NCI-H2227 treated with DMSO at 0.1 percent for 48 hours (cell line): ENCODE measurements around the gene MYBBP1A.

Experiments used
- DNase-seq: peaks from one replicate; lab custom pipeline; 2025; lab: John Stamatoyannopoulos, UW

MYBBP1A gene

GRCh38 chr17:4518901-4519300, 36.3 kb downstream of the MYBBP1A start:
- no peak for DNase-seq

DNA sequence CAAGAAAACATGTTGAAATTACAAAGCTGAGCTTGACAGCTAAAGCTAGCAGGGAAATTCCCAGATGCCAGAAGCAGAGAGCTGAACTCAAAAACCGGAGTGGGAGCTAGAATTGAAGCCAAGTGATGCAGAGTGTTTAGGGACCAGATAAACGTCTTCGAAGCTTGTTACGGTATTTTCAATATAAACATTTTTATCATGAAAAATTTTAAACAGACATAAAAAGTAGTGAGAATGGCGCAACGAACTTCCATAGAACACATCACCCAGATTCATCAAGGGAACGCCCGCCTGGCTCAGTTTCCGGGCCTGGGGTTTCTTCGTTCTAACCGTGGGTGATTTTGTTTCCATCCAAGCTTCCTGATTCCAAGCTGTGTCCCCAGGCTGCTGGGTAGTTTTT, 38.4 kb downstream of the MYBBP1A start:
- no peak for DNase-seq

- no peak for DNase-seq
Measured at GRCh38 chr17:4515501-4515900, 39.7 kb downstream of the MYBBP1A start.

- no peak for DNase-seq
Measured at GRCh38 chr17:4514779-4515178, 40.4 kb downstream of the MYBBP1A start.

DNA sequence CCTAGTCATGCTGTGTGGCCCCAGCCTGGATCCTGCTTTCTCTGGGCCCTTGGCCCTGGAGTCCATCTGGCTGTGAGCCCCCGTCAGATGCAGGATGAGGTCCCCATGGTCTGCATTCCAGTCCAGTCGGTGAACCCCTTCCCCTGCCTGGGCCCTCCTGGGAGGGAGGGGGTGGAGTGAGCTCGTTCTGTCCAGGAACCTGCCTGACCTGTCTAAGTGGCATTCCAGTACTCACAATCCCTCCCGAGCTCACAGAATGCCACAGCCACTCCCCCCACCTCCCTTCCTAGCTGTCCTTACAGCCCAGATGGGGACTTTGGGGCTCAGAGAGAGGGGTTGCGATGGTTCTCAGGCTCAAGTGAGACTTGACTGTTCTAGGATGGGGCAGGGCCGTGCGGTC, 41.0 kb downstream of the MYBBP1A start:
- DNase-seq, result no peak

DNA sequence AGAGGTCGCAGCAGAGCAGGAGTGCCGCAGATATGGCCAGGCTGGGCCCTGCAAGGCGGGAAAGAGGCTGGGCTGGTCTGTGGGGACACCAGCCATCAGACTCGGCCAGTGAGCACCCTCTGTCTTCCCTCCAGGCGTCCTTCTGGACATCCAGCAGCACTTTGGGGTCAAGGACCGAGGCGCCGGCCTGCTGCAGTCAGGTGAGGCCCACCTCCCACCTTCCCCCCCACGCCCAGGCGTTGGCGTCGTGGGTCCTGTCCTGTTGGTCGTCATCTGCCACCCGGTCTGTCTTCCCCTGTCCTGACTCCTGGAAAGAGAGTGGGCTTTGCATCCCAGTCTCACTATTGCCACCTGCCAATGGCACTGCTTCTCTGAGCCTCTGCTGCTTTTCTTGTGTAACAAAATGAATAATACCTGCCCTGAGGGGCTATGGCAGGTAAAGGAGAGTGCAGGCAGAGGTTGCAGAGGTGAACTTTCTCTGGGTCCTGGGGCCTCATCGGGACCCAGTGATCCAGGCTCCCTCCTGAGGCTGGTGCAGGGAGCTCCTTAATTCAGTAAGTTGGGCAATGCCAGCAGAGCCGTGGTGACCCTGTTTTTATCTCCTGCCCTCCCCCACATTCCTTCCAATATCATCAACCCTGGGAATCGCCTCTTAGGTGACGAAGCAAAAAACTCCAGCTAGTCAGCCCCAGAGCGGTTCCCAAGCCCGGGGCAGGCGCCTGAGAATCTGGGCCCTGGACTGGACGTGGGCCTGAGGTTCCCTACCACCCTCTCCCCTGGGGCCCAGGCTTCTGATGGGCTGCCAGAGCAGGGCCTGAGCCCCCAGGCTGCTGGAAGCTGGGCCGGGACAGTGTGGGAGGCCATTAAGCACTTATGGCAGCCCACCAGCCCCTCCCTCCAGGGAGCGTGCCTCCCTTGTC, 41.8 kb downstream of the MYBBP1A start:
- DNase-seq, result no peak

DNA sequence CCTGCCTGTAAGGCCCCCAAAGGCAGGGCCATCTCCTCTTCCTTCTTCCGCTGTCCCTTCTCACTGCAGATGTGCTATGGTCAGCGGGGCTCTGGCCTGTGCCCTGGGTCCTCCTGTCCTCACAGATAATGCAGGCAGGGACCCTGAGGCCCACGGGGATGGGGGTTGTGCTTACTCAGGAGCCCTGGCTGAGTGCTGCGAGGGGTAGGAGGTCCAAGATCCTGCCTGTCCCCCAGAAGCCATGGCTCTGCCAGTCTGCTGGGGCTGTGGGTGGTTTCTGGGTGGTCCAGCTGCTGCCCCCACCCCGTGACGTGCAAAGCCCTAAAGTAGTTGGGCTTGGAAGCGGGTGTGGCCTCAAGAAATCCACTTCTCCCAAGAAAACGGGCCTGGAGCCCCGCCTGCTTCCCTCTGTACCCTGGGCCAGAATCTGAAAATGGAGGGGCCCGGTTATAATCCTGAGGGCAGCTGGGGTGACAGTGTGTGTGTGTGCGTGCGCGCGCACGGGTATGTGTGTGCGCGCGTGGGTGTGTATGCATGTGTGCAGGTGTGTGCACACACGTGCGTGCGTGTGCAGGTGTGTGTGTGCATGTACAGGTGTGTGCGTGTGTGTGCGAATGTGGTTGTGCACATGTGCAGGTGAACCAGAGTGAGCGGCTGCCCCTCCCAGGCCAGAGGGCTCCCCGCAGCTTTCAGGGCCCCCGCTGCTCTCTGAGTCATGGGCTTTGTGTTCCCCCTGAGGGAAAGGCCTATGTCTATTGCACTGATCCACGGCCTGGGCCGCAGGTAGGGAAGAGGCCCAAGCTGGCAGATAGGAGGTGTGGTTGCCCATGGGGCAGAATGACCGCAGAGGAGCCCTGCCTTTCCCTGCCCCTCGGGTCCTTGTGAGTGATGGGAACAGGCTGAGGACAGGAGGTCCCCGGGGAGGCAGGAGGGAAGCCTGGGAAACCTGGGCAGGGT, 42.8 kb downstream of the MYBBP1A start:
- no peak for DNase-seq

DNA sequence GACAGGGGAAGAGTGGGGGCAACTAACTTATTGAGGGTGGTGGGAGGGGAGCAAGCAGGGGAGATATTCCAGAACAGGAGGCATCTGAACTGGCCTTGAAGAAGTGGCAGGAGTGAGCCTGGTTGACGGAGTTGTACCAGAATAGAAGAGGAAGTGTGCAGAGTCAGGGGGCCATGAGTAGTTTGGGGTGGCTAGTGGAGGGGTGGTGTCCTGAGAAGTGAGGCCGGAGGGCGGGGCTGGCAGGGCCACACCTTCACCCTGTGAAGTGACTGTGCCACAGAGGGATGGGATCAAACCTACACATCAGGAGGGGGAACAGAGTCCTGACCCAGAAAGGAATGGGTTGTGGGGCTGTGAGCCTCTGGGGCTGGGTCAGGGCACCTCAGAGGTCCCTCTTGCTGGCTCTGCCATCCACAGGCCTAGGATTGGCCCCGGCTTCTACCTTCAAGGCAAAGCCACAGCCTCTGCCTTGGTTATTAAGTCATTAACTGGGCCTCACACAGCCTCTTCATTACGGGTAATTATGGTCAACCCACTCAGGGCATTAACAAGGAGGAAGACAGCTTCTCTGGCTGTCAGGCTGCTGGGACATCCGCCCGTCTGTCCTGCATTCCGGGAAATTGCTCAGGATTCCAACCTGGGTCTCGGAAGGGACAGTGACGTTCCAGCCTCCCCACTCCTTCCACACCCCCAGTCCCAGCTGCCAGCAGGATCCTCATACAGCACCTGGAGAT, 43.8 kb downstream of the MYBBP1A start:
- DNase-seq, result no peak

DNA sequence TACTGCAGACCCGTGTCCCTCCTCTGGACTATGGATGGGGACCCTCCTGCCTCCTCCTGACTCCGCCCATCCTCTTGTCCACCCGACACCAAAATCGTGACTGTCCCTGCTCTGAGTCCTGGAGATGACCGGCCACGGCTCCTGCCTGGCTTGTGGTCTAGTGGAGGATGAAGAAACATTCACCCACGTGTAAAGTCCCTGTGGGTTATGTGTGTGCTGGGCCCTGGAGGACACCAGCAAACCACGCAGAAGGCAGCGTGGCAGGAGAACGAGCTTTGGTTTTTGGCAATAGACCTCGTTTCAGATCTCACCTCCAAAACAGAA, 44.6 kb downstream of the MYBBP1A start:
- DNase-seq, result no peak

GRCh38 chr17:4509923-4510617, 45.1 kb downstream of the MYBBP1A start:
- DNase-seq, result no peak

- DNase-seq, result no peak
Measured at GRCh38 chr17:4509401-4509800, 45.8 kb downstream of the MYBBP1A start.

GRCh38 chr17:4508207-4508606, 47.0 kb downstream of the MYBBP1A start:
- DNase-seq, result no peak

GRCh38 chr17:4507361-4508111, 47.6 kb downstream of the MYBBP1A start:
- no peak for DNase-seq

- DNase-seq, result no peak
Measured at GRCh38 chr17:4506892-4507291, 48.3 kb downstream of the MYBBP1A start.

DNA sequence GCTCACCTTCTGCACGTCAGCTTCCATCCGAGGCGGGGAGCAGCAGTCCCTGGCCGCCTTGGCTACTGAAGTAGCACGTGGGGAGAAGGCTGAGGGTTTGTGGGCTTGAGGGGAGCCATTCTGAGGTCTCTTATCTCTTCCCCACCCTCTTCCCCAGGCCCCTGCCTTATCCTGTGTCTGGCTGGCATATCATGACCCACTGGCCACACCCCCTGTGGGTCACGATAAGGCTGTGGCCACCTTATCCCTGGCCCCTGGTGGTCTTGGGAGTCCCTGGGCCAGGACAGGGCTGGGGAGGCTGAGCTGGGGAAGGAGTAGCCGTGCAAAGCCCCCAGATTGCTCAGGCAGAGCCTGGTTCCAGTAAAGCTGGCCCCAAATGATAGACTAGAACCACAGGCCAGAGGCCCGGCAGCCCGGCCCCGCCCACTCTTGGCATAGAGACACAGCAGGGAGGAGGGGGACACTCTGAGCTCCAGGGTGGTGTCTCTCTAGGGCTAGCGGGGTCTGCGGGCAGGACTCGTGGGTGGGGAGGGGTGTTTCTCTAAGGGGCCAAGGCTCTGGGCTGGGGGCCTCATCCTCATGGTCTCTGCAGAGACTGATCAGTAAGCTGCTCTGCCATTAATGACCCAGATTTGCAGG, 48.9 kb downstream of the MYBBP1A start:
- no peak for DNase-seq

DNA sequence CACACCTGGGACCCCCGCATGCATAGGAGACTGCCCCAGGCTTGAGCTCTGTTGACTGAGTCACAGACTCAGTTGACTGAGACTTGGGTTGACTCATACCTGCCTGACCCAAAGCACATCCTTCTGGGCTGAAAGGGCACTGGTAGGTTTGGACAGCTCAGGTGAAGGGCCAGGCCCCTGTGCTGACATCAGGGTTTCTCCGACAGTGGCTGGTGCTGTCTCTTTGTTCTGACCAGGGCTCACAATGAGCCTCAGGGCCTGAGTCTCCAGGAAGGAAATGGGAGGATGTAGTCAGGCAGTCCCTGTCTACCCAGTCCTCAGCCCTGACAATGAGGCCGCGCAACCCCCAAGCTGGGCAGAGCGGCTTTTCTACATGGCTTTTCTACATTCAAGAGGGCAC, 50.0 kb downstream of the MYBBP1A start:
- no peak for DNase-seq

DNA sequence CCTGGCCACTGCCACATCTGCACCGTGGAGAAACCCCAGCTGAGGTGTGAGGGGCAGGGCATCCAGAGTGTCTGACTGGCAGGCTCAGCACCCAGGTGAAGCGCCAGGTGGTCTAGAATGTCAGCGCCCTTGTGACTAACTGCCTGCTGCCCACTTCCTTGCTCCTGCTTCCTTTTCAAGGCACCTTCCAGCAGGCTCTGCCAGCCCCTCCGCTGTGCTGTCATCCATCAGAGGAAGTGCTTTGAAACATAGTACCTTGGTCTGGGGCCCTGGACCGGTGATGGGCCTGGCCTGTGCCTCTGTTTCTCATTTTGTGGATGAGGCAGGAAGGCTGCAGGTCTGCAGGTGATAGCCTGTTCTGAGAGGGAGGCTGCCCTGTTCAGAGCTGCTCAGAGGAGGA, 51.0 kb downstream of the MYBBP1A start:
- no peak for DNase-seq

DNA sequence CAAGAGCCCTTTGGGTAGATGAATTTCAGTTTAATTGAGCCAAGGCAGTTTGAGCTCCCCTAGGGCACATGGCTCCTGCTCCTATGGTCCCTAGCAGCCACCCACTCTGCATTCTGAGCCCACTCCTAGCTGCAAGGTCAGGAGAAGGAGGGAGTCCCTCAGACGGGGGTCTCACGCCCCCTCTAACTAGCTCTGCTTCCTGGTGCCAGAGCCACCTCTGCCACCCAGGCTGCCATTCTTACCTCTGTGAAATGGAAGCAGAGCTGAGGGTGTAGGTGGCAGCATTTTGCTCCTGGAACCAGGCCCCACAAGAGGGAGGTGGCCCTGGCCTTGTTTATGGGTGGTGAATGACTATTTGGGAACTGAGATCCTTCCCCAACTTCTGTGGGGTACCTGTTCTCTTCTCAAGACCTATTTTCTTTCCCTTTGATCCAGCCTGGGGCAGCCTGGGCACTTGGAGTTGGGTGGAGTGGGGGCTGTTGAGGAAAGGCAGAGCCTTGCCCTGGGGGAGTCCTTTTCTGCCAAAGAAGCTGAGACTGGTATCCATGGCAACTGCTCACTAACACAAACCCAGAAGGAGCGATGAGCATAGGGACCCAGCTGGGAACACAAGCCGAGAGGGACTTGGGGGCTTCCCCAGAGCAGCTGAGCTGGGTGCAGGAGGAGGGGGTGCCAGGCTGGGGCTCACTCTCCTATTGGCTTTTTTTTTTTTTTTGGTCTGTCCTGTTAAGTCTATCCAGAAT, 51.7 kb downstream of the MYBBP1A start:
- no peak for DNase-seq

- DNase-seq, result no peak
Measured at GRCh38 chr17:4502466-4503154, 52.6 kb downstream of the MYBBP1A start.
